Neural cell (in vitro differentiated cells): ENCODE data around the gene EPPIN. TPM values are rescaled to one million over a fixed set of nuclear protein-coding genes. Genes with fewer than 3 reads are reported as not detected.

Source experiments
- H2AFZ ChIP-seq: fragments of 200-600, 300-800 bp; sonication (generic), shearing (Covaris generic); 2 replicates; pipeline ENCODE4 v1.6.0; 2014; ENCODE audit warnings: low read depth, mild to moderate bottlenecking, antibody characterized with exemption, low read length, moderate library complexity
- H3F3A ChIP-seq: fragments of 200-600 bp; shearing (Covaris generic); 2 replicates; pipeline ENCODE4 v1.6.1; 2016; ENCODE audit warnings: mild to moderate bottlenecking, moderate library complexity, mixed read lengths, antibody characterized with exemption, low read length; ENCODE audit not compliant: insufficient read depth, poor library complexity, severe bottlenecking
- H3K27ac ChIP-seq: fragments of 200-600, 300-800 bp; sonication (generic), shearing (Covaris generic); 2 replicates; pipeline ENCODE4 v1.5.1; 2014; ENCODE audit warnings: mild to moderate bottlenecking, low read length, moderate library complexity
- H3K27me3 ChIP-seq: fragments of 300-800, 200-600 bp; sonication (generic), shearing (Covaris generic); 2 replicates; pipeline ENCODE4 v1.6.0; 2014; ENCODE audit warnings: mild to moderate bottlenecking, low read depth, low read length, moderate library complexity; ENCODE audit not compliant: insufficient read depth
- H3K36me3 ChIP-seq: fragments of 300-800, 200-600 bp; sonication (generic), shearing (Covaris generic); 2 replicates; pipeline ENCODE4 v1.5.1; 2014; ENCODE audit warnings: mild to moderate bottlenecking, antibody characterized with exemption, low read length, moderate library complexity; ENCODE audit not compliant: insufficient read depth
- H3K4me2 ChIP-seq: fragments of 300-800, 200-600 bp; sonication (generic), shearing (Covaris generic); 2 replicates; pipeline ENCODE4 v1.6.0; 2014; ENCODE audit warnings: mild to moderate bottlenecking, low read length
- H3K4me3 ChIP-seq: fragments of 300-800, 200-600 bp; sonication (generic), shearing (Covaris generic); 2 replicates; pipeline ENCODE4 v1.5.1; 2014; ENCODE audit warnings: mild to moderate bottlenecking, low read length, moderate library complexity
- H3K79me2 ChIP-seq: fragments of 200-600 bp; shearing (Covaris generic); replicated peaks from 2 replicates; pipeline ENCODE4 v1.6.0; 2014; ENCODE audit warnings: mild to moderate bottlenecking, low read length, moderate library complexity; ENCODE audit not compliant: insufficient read depth
- H3K9ac ChIP-seq: fragments of 300-800, 200-600 bp; sonication (generic), shearing (Covaris generic); 2 replicates; pipeline ENCODE4 v1.6.1; 2016; ENCODE audit warnings: mild to moderate bottlenecking, low read length, mixed read lengths
- H3K9me2 ChIP-seq: fragments of 200-600 bp; shearing (Covaris generic); 2 replicates; pipeline ENCODE4 v1.6.1; 2016; ENCODE audit warnings: mild to moderate bottlenecking, low read length, mixed read lengths; ENCODE audit not compliant: insufficient read depth
- H3K9me3 ChIP-seq: fragments of 200-600, 300-800 bp; sonication (generic), shearing (Covaris generic); 2 replicates; pipeline ENCODE4 v1.6.1; 2016; ENCODE audit warnings: mild to moderate bottlenecking, mixed run types, low read length, moderate library complexity, mixed read lengths
- H4K20me1 ChIP-seq: fragments of 200-600 bp; shearing (Covaris generic); 2 replicates; pipeline ENCODE4 v1.6.1; 2016; ENCODE audit warnings: mild to moderate bottlenecking, mixed run types; ENCODE audit not compliant: insufficient read depth
- EP300 ChIP-seq: fragments of 450-650 bp; conservative IDR thresholded peaks from 2 replicates; pipeline ENCODE4 v1.6.1; 2014; ENCODE audit warnings: antibody characterized with exemption, mild to moderate bottlenecking, moderate library complexity; ENCODE audit not compliant: poor library complexity, severe bottlenecking
- EZH2 ChIP-seq: fragments of 200-600, 300-800 bp; shearing (Covaris generic), sonication (generic); IDR thresholded peaks from 2 replicates; pipeline ENCODE4 v1.6.1; 2014; ENCODE audit warnings: antibody characterized with exemption, low read length, borderline replicate concordance, mild to moderate bottlenecking; ENCODE audit not compliant: insufficient read depth, poor library complexity, severe bottlenecking
- MXI1 ChIP-seq: fragments of 450-650 bp; conservative IDR thresholded peaks from 2 replicates; pipeline ENCODE4 v1.6.1; 2014; ENCODE audit warnings: antibody characterized with exemption, mild to moderate bottlenecking; ENCODE audit not compliant: poor library complexity, severe bottlenecking
- POLR2AphosphoS5 ChIP-seq: IDR thresholded peaks from 2 replicates; pipeline ENCODE4 v1.6.1; 2012
- RAD21 ChIP-seq: fragments of 450-650 bp; conservative IDR thresholded peaks from 2 replicates; pipeline ENCODE4 v1.6.1; 2014; ENCODE audit warnings: antibody characterized with exemption, mild to moderate bottlenecking, moderate library complexity
- SMC3 ChIP-seq: fragments of 450-650 bp; conservative IDR thresholded peaks from 2 replicates; pipeline ENCODE4 v1.6.1; 2014; ENCODE audit warnings: antibody characterized with exemption, mild to moderate bottlenecking, moderate library complexity; ENCODE audit not compliant: poor library complexity
- TAF1 ChIP-seq: IDR thresholded peaks from 2 replicates; pipeline ENCODE4 v1.6.1; 2012; ENCODE audit warnings: low read depth
- polyA plus RNA-seq: library from polyadenylated mRNA; depleted of rRNA; stranded (reverse); fragments of >200 nt; gene quantifications from 2 replicates; pipeline ENCODE4 v1.2.3, GENCODE V29; 2014
- TF ChIP-seq, protein P1 (sequence below): IDR thresholded peaks from 2 replicates; pipeline ENCODE4 v1.6.1; 2012; ENCODE audit warnings: borderline replicate concordance
- TF ChIP-seq, protein P2 (sequence below): fragments of 450-650 bp; IDR thresholded peaks from 2 replicates; pipeline ENCODE4 v1.5.1; 2014; ENCODE audit warnings: antibody characterized with exemption, mild to moderate bottlenecking, moderate library complexity; ENCODE audit not compliant: poor library complexity, severe bottlenecking

Gene EPPIN
- polyA plus RNA-seq, 1 donor from 2014 or later = not detected

DNA sequence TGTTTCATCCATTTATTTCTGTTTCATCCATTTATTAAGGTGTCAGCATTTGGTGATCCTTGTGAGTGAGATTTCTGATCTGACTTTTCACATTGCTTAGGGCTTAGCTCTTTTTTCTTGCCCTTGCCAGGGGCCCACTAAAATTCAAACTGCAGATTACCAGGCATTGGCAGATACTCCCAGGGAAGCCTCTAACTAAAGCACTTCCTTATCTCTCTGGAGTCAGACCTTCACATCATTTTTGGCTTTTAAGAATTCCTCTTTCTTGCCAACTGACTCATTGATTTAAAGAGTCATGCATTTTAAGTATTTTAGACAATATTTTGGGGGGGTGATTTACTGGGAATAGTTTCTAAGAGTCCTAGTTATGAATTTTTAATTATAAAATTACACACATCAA lies 34.5 kb upstream of the EPPIN start:
- Histone ChIP-seq H3K4me3 (no peak overlapping the region), H3K27me3 (no peaks in the 10 kb centered on the region), H3K9me3 (no peaks in the 10 kb centered on the region), H3K79me2 (no peaks in the 10 kb centered on the region), H3K36me3 (no peaks in the 10 kb centered on the region), H4K20me1 (no peaks in the 10 kb centered on the region), H3K4me2 (no peak overlapping the region), H3K9ac (no peak overlapping the region), H3K9me2 (no peaks in the 10 kb centered on the region), H3F3A (no peaks in the 10 kb centered on the region), H2AFZ (no peak overlapping the region), H3K27ac (no peak overlapping the region)
- TF ChIP-seq RAD21 (no peak), EP300 (no peak), MXI1 (no peak), EZH2 (no peak), POLR2AphosphoS5 (no peak), TAF1 (no peak), SMC3 (no peak)
- TF ChIP-seq, protein P1, sequence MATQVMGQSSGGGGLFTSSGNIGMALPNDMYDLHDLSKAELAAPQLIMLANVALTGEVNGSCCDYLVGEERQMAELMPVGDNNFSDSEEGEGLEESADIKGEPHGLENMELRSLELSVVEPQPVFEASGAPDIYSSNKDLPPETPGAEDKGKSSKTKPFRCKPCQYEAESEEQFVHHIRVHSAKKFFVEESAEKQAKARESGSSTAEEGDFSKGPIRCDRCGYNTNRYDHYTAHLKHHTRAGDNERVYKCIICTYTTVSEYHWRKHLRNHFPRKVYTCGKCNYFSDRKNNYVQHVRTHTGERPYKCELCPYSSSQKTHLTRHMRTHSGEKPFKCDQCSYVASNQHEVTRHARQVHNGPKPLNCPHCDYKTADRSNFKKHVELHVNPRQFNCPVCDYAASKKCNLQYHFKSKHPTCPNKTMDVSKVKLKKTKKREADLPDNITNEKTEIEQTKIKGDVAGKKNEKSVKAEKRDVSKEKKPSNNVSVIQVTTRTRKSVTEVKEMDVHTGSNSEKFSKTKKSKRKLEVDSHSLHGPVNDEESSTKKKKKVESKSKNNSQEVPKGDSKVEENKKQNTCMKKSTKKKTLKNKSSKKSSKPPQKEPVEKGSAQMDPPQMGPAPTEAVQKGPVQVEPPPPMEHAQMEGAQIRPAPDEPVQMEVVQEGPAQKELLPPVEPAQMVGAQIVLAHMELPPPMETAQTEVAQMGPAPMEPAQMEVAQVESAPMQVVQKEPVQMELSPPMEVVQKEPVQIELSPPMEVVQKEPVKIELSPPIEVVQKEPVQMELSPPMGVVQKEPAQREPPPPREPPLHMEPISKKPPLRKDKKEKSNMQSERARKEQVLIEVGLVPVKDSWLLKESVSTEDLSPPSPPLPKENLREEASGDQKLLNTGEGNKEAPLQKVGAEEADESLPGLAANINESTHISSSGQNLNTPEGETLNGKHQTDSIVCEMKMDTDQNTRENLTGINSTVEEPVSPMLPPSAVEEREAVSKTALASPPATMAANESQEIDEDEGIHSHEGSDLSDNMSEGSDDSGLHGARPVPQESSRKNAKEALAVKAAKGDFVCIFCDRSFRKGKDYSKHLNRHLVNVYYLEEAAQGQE = no peak
- TF ChIP-seq, protein P2, sequence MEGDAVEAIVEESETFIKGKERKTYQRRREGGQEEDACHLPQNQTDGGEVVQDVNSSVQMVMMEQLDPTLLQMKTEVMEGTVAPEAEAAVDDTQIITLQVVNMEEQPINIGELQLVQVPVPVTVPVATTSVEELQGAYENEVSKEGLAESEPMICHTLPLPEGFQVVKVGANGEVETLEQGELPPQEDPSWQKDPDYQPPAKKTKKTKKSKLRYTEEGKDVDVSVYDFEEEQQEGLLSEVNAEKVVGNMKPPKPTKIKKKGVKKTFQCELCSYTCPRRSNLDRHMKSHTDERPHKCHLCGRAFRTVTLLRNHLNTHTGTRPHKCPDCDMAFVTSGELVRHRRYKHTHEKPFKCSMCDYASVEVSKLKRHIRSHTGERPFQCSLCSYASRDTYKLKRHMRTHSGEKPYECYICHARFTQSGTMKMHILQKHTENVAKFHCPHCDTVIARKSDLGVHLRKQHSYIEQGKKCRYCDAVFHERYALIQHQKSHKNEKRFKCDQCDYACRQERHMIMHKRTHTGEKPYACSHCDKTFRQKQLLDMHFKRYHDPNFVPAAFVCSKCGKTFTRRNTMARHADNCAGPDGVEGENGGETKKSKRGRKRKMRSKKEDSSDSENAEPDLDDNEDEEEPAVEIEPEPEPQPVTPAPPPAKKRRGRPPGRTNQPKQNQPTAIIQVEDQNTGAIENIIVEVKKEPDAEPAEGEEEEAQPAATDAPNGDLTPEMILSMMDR = no peak

- Histone ChIP-seq H3F3A (no peaks in the 10 kb centered on the region), H3K4me3 (no peak within 1 kb of the TSS), H3K9me3 (no peaks in the 10 kb centered on the region), H4K20me1 (no peaks in the 10 kb centered on the region), H3K4me2 (no peak within 1 kb of the TSS), H2AFZ (no peak within 1 kb of the TSS), H3K27ac (no peak within 1 kb of the TSS), H3K36me3 (no peaks in the 10 kb centered on the region), H3K79me2 (no peaks in the 10 kb centered on the region), H3K9ac (no peak within 1 kb of the TSS), H3K9me2 (no peaks in the 10 kb centered on the region), H3K27me3 (no peaks in the 10 kb centered on the region)
- TF ChIP-seq MXI1 (no peak), SMC3 (no peak), EP300 (no peak), POLR2AphosphoS5 (no peak), TAF1 (no peak), EZH2 (no peak), RAD21 (no peak)
- TF ChIP-seq, protein P2 = no peak
- TF ChIP-seq, protein P1 = no peak
Measured at GRCh38 chr20:45579184-45579583, 32.0 kb upstream of the EPPIN start, which contains the start of gene WFDC8. Gene WFDC8 (minus strand): TSS chr20:45579284. CDS start chr20:45579247, 37 bp downstream.
